K562 (cell line): ENCODE measurements around the gene ERICH2. TPM values are rescaled to one million over a fixed set of nuclear protein-coding genes. Genes with fewer than 3 reads are reported as not detected.

Experiments used
- BDP1 ChIP-seq: IDR thresholded peaks from 3 replicates; pipeline ENCODE4 v1.6.1; 2011; ENCODE audit not compliant: insufficient read length, insufficient read depth
- CBFA2T3 ChIP-seq: fragments of 450-650 bp; IDR thresholded peaks from 2 replicates; pipeline ENCODE4 v1.6.1; 2017
- DPF2 ChIP-seq: fragments of 450-650 bp; IDR thresholded peaks from 2 replicates; pipeline ENCODE4 v1.6.1; 2016
- EHMT2 ChIP-seq: fragments of 450-650 bp; IDR thresholded peaks from 2 replicates; pipeline ENCODE4 v1.6.1; 2018; ENCODE audit warnings: antibody characterized with exemption
- FOXA3 ChIP-seq, 2 experiments: fragments of 450-650 bp in 1 of 2; sonication (generic) in 1 of 2; formaldehyde crosslinking; IDR thresholded peaks in 1 of 2; conservative IDR thresholded peaks in 1 of 2; 2 replicates each; pipeline versions ENCODE4 v1.4.0 to v1.8.0; 2020 to 2022; ENCODE audit warnings: mild to moderate bottlenecking in 2 of 2, missing genetic modification reagents in 1 of 2
- FOXM1 ChIP-seq, 2 experiments: fragments of 450-650 bp in 1 of 2; sonication (generic) in 1 of 2; formaldehyde crosslinking in 1 of 2; IDR thresholded peaks; 2 replicates each; pipeline versions ENCODE4 v1.6.1 to v1.9.0; 2017 to 2022; ENCODE audit warnings: low read depth in 2 of 2, mild to moderate bottlenecking in 2 of 2, missing genetic modification reagents in 1 of 2, moderate library complexity in 1 of 2
- GMEB1 ChIP-seq: fragments of 250-450 bp; sonication (Bioruptor Pico); IDR thresholded peaks from 2 replicates; pipeline ENCODE4 v1.4.0; 2020; ENCODE audit warnings: mild to moderate bottlenecking
- HINFP ChIP-seq: fragments of 450-650 bp; conservative IDR thresholded peaks from 2 replicates; pipeline ENCODE4 v1.6.1; 2016; ENCODE audit warnings: missing genetic modification characterization, low read depth, mild to moderate bottlenecking, control low read depth, missing compliant biosample characterization
- HMG20B ChIP-seq: fragments of 250-450 bp; sonication (Bioruptor Pico); IDR thresholded peaks from 2 replicates; pipeline ENCODE4 v1.5.0; 2021; ENCODE audit warnings: mild to moderate bottlenecking
- IRF2 ChIP-seq: sonication (generic); formaldehyde crosslinking; IDR thresholded peaks from 2 replicates; pipeline ENCODE4 v1.8.1; 2022; ENCODE audit warnings: mild to moderate bottlenecking, missing genetic modification reagents
- JUNB ChIP-seq: fragments of 450-650 bp; formaldehyde crosslinking; conservative IDR thresholded peaks from 2 replicates; pipeline ENCODE4 v1.4.0; 2020; ENCODE audit warnings: mild to moderate bottlenecking
- KAT2B ChIP-seq: IDR thresholded peaks from one replicate; pipeline ENCODE4 v1.6.1; 2012; ENCODE audit warnings: low read depth, mild to moderate bottlenecking, control low read depth, inconsistent platforms, low read length, moderate library complexity
- NCOA1 ChIP-seq: fragments of 450-650 bp; IDR thresholded peaks from 2 replicates; pipeline ENCODE4 v1.6.1; 2016; ENCODE audit warnings: low read depth
- NELFE ChIP-seq: IDR thresholded peaks from 2 replicates; pipeline ENCODE4 v1.6.1; 2011; ENCODE audit warnings: mild to moderate bottlenecking; ENCODE audit not compliant: insufficient read depth, insufficient read length
- NR2F6 ChIP-seq: fragments of 450-650 bp; formaldehyde crosslinking; IDR thresholded peaks from 2 replicates; pipeline ENCODE4 v1.4.0; 2020; ENCODE audit warnings: mild to moderate bottlenecking
- OTX1 ChIP-seq: fragments of 450-650 bp; formaldehyde crosslinking; IDR thresholded peaks from 2 replicates; pipeline ENCODE4 v1.4.0; 2022; ENCODE audit warnings: mild to moderate bottlenecking
- POLR2A ChIP-seq: fragments of 450-650 bp; conservative IDR thresholded peaks from 2 replicates; pipeline ENCODE4 v1.6.1; 2016
- PURB ChIP-seq: sonication (generic); formaldehyde crosslinking; IDR thresholded peaks from 2 replicates; pipeline ENCODE4 v1.9.0; 2021; ENCODE audit warnings: low read depth, mild to moderate bottlenecking, missing genetic modification reagents
- SREBF1 ChIP-seq: fragments of 150-350 bp; IDR thresholded peaks from 2 replicates; pipeline ENCODE4 v1.6.1; 2014; ENCODE audit warnings: antibody characterized with exemption, low read depth, low read length, borderline replicate concordance
- THAP7 ChIP-seq: fragments of 250-450 bp; sonication (Bioruptor Pico); IDR thresholded peaks from 2 replicates; pipeline ENCODE4 v1.5.0; 2021
- THRB ChIP-seq: fragments of 450-650 bp; formaldehyde crosslinking; conservative IDR thresholded peaks from 2 replicates; pipeline ENCODE4 v1.4.0; 2022; ENCODE audit warnings: mild to moderate bottlenecking, missing genetic modification characterization
- XRCC4 ChIP-seq: IDR thresholded peaks from one replicate; pipeline ENCODE4 v1.6.1; 2011; ENCODE audit not compliant: insufficient read depth, insufficient read length; ENCODE audit errors: extremely low read depth
- YY1 ChIP-seq, 3 experiments: IDR thresholded peaks; 2 replicates each; pipeline ENCODE4 v1.6.1; 2011; ENCODE audit warnings: low read length in 2 of 3, mild to moderate bottlenecking in 2 of 3, moderate library complexity in 2 of 3, borderline replicate concordance in 1 of 3, control low read depth in 1 of 3, low read depth in 1 of 3; ENCODE audit not compliant: insufficient read depth in 3 of 3, insufficient replicate concordance in 2 of 3, control insufficient read depth in 1 of 3, insufficient read length in 1 of 3; ENCODE audit errors: extremely low read depth in 1 of 3
- ZEB2 ChIP-seq: fragments of 450-650 bp; IDR thresholded peaks from 2 replicates; pipeline ENCODE4 v1.6.1; 2016
- ZNF174 ChIP-seq: fragments of 250-450 bp; sonication (Bioruptor Pico); IDR thresholded peaks from 2 replicates; pipeline ENCODE4 v1.4.0; 2020; ENCODE audit warnings: mild to moderate bottlenecking
- ZNF347 ChIP-seq: fragments of 450-650 bp; formaldehyde crosslinking; IDR thresholded peaks from 2 replicates; pipeline ENCODE4 v1.4.0; 2020; ENCODE audit warnings: low read depth, mild to moderate bottlenecking, moderate library complexity
- polyA plus RNA-seq, 8 experiments: library from polyadenylated mRNA; depleted of rRNA in 4 of 8; stranded (reverse) in 5 of 8; unstranded in 3 of 8; fragments of >200 nt; fragmentation: Nextera tagmentation in 2 of 8; fragmentation: Illumina TruSeq in 1 of 8; extraction: Ambion mirVana in 2 of 8; extraction: Trizol in 1 of 8; gene quantifications; 2 replicates each; pipeline versions ENCODE4 v1.2.1 to v1.2.3, GENCODE V29; 2011 to 2014; ENCODE audit warnings: inconsistent platforms in 1 of 8, missing spikeins in 1 of 8
- total RNA-seq, 7 experiments: library from RNA; depleted of rRNA in 6 of 7; stranded (reverse); fragments of >200 nt in 6 of 7; fragmentation: Illumina TruSeq in 2 of 7; extraction: Trizol in 2 of 7; gene quantifications; 2 replicates each; pipeline versions ENCODE4 v1.2.1 to v1.2.3, GENCODE V29; 2011 to 2021; ENCODE audit warnings: low replicate concordance in 1 of 7

The ERICH2 gene
- total and polyA plus RNA-seq, 9 of the 15 experiments (the other 6 are each of a cell fraction or from before 2014, with no cell fraction given), result 0.85 to 2.4 (median 1.6) TPM

GRCh38 chr2:170742000-170742399 is 28.2 kb upstream of the ERICH2 start (continued):
- no peak for TF ChIP-seq YY1 (IDR thresholded peaks at IDR 0.05; ENCODE audit: borderline replicate concordance in 1 of 3, control insufficient read depth in 1 of 3, extremely low read depth in 1 of 3, insufficient read depth in 3 of 3, insufficient read length in 1 of 3, insufficient replicate concordance in 2 of 3, low read depth in 1 of 3, low read length in 2 of 3)
- TF ChIP-seq POLR2A, result 0 out of 2 replicates have a peak, but pooled peaks have one; percentile 23
- no peak for TF ChIP-seq XRCC4
- TF ChIP-seq NR2F6 (CRISPR knock-in tag), result no peak
- peak; percentile 71 for TF ChIP-seq EHMT2
- 0 out of 2 replicates have a peak, but pooled peaks have one; percentile 66 for TF ChIP-seq OTX1 (CRISPR knock-in tag)
- TF ChIP-seq BDP1, result no peak
- TF ChIP-seq GMEB1 (CRISPR knock-in tag), result 0 out of 2 replicates have a peak, but pooled peaks have one; percentile 27
- no peak for TF ChIP-seq THAP7 (CRISPR knock-in tag)
- peak; percentile 76 for TF ChIP-seq CBFA2T3
- TF ChIP-seq ZNF174 (CRISPR knock-in tag), result no peak
- no peak for TF ChIP-seq JUNB (CRISPR knock-in tag)
- no peak for TF ChIP-seq HINFP
- peak; percentile 71; the same call in 1 of the 2 replicates for TF ChIP-seq ZEB2
- TF ChIP-seq NELFE, result no peak
- TF ChIP-seq HMG20B (CRISPR knock-in tag), result no peak
- no peak for TF ChIP-seq ZNF347 (CRISPR knock-in tag)
- TF ChIP-seq DPF2, result peak; percentile 65; the same call in 1 of the 2 replicates
- TF ChIP-seq FOXM1 (IDR thresholded peaks at IDR 0.05; ENCODE audit: low read depth), result 0 out of 2 replicates have a peak, but pooled peaks have one; percentile 14
- TF ChIP-seq FOXM1 (CRISPR knock-in tag; IDR thresholded peaks at IDR 0.05; ENCODE audit: low read depth), result no peak
- no peak for TF ChIP-seq KAT2B
- TF ChIP-seq PURB (CRISPR knock-in tag), result no peak
- 0 out of 2 replicates have a peak, but pooled peaks have one; percentile 39 for TF ChIP-seq THRB
- TF ChIP-seq NCOA1, result no peak
- no peak for TF ChIP-seq SREBF1
- no peak for TF ChIP-seq FOXA3 (CRISPR knock-in tag; conservative IDR thresholded peaks at IDR 0.05 in 1 of 2, IDR thresholded peaks at IDR 0.05 in 1 of 2)
- no peak for TF ChIP-seq IRF2 (CRISPR knock-in tag)
